Mesothelial cell of epicardium (in vitro differentiated cells): ENCODE results near the gene SETD5. TPM values are rescaled to one million over a fixed set of nuclear protein-coding genes. Genes with fewer than 3 reads are reported as not detected.

Source experiments
- DNase-seq, 2 experiments: peaks; one replicate each; pipeline ENCODE4 v3.0.0; 2021; ENCODE audit warnings: low spot score in 2 of 2; ENCODE audit not compliant: unreplicated experiment in 2 of 2
- H3K27ac Mint-ChIP-seq: 2 replicates; pipeline ENCODE4 v1.8.0; 2021; ENCODE audit warnings: mixed read lengths
- H3K27me3 Mint-ChIP-seq: 2 replicates; pipeline ENCODE4 v1.8.0; 2021; ENCODE audit warnings: low read depth, mixed read lengths
- H3K36me3 Mint-ChIP-seq: 2 replicates; pipeline ENCODE4 v1.8.0; 2021; ENCODE audit warnings: mixed read lengths
- H3K4me1 Mint-ChIP-seq: 2 replicates; pipeline ENCODE4 v1.8.0; 2021; ENCODE audit warnings: mixed read lengths
- H3K4me3 Mint-ChIP-seq: 2 replicates; pipeline ENCODE4 v1.8.0; 2021; ENCODE audit warnings: mild to moderate bottlenecking, moderate library complexity, mixed read lengths
- H3K9me3 Mint-ChIP-seq: 2 replicates; pipeline ENCODE4 v1.8.0; 2021; ENCODE audit warnings: mixed read lengths
- CTCF ChIP-seq: fragments of 200-600 bp; sonication (generic); IDR thresholded peaks from one replicate; pipeline ENCODE4 v1.5.0; 2021; ENCODE audit warnings: antibody characterized with exemption; ENCODE audit not compliant: unreplicated experiment
- total RNA-seq: library from RNA; stranded (reverse); gene quantifications from 3 replicates; pipeline ENCODE4 v1.2.1, GENCODE V29; 2021

SETD5 gene
- total RNA-seq, 1 donor from 2014 or later: 254 TPM

GRCh38 chr3:9501226-9501625 is 103.8 kb downstream of the SETD5 start:
- H3K27ac Mint-ChIP-seq: no peak overlapping the region
- peak in 1 of 2 experiments; percentile 31 for DNase-seq
- H3K4me3 Mint-ChIP-seq: no peak overlapping the region
- H3K36me3 Mint-ChIP-seq: no peaks in the 10 kb centered on the region
- peaks cover 7% of the 10 kb centered on the region for H3K4me1 Mint-ChIP-seq
- H3K9me3 Mint-ChIP-seq: no peaks in the 10 kb centered on the region
- TF ChIP-seq CTCF: no peak
- peaks cover 69% of the 10 kb centered on the region for H3K27me3 Mint-ChIP-seq

- Mint-ChIP-seq H3K27me3 (peaks cover 70% of the 10 kb centered on the region), H3K4me3 (no peak overlapping the region), H3K9me3 (no peaks in the 10 kb centered on the region), H3K27ac (no peak overlapping the region), H3K4me1 (peaks cover 7% of the 10 kb centered on the region), H3K36me3 (no peaks in the 10 kb centered on the region)
- peak; percentile 98 for TF ChIP-seq CTCF
- DNase-seq: peak; percentile 60 to 87
Observed at GRCh38 chr3:9503283-9503682, 105.9 kb downstream of the SETD5 start.

GRCh38 chr3:9507586-9508578 is 110.5 kb downstream of the SETD5 start:
- Mint-ChIP-seq H3K4me1 (no peaks in the 10 kb centered on the region), H3K36me3 (no peaks in the 10 kb centered on the region), H3K4me3 (no peak overlapping the region), H3K9me3 (no peaks in the 10 kb centered on the region), H3K27me3 (peaks cover 47% of the 10 kb centered on the region), H3K27ac (no peak overlapping the region)
- TF ChIP-seq CTCF: no peak
- peak in 1 of 2 experiments; percentile 29 for DNase-seq

GRCh38 chr3:9508781-9509180 is 111.4 kb downstream of the SETD5 start:
- H3K36me3 Mint-ChIP-seq: no peaks in the 10 kb centered on the region
- H3K27me3 Mint-ChIP-seq: peaks cover 43% of the 10 kb centered on the region
- peak in 1 of 2 experiments; percentile 33 for DNase-seq
- H3K4me1 Mint-ChIP-seq: no peaks in the 10 kb centered on the region
- no peaks in the 10 kb centered on the region for H3K9me3 Mint-ChIP-seq
- TF ChIP-seq CTCF: no peak
- H3K27ac Mint-ChIP-seq: no peak overlapping the region
- no peak overlapping the region for H3K4me3 Mint-ChIP-seq

- H3K27ac Mint-ChIP-seq: no peak overlapping the region
- TF ChIP-seq CTCF: no peak
- no peak overlapping the region for H3K4me3 Mint-ChIP-seq
- no peaks in the 10 kb centered on the region for H3K9me3 Mint-ChIP-seq
- DNase-seq: no peak
- no peaks in the 10 kb centered on the region for H3K36me3 Mint-ChIP-seq
- H3K27me3 Mint-ChIP-seq: peaks cover 24% of the 10 kb centered on the region
- no peaks in the 10 kb centered on the region for H3K4me1 Mint-ChIP-seq
Observed at GRCh38 chr3:9512456-9513045, 115.1 kb downstream of the SETD5 start.
